ENCODE results near the gene MRTFA.

DNA sequence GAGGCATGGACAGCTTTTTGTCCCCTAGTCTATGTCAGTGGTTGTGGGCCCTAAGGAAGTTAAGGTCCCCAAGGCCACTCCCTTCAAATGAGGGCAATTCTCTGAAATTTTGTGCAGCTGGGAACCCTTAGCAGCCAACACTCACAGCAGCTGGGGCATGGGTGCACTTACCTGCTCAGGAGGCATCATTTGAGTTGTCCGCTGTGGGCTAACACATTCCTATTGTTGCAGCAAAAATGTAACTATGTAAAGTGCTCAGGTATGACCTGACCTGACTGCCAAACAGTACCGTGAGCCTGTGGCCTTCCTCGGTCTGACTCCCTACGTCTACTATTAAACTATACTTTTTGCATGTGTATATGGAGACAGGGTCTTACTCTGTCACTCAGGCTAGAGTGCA is 5.8 kb upstream of the MRTFA start:
- no peak for TF ChIP-seq CTCF (IDR thresholded peaks at IDR 0.05)
- TF ChIP-seq ZFX (IDR thresholded peaks at IDR 0.05; ENCODE audit: borderline replicate concordance): no peak

Measured in 22Rv1 (cell line).